ENCODE measurements around the gene TMEM80.

TMEM80 gene

DNA sequence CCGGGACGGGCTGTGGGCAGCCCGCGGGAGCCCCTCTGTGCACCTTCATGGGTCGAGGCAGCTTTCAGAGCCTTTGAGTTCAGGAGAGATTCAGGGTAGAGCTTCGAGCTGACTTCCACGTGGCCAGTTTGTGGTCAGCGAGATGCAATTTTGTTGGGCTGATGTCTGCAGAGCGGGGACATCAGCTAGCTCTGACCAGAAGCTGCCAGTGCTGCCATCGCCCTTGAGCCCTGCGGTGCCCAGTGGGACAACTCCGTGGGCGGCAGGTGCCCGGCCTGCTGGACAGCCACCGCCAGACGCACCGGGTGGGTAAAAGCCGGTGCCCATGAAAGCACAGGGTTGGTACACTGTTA lies 52.4 kb downstream of the TMEM80 start:
- DNase-seq: no peak

DNA sequence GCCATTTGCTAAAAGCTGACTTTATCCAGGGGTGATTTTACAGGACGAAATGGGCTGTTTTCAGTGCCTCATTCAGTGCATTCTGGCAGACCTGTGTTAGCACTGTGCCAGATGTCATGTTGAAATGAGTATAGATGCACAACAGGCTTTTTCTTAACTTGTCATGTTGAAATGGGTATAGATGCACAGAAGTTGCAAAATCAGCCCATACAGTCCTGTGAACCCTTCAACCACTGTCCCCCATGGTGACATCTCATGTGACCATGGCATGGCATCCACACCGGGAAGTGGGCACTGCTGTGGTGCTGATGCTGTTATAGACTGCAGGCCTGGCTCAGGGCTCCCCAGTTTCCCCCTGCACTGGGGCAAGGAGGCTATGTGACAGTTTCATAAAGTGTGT lies 54.1 kb downstream of the TMEM80 start:
- no peak for DNase-seq

Measured in NCI-H2171 (cell line).